Esophagus mucosa (tissue), 1 donor: ENCODE data around the gene TMEM132D. TPM values are rescaled to one million over a fixed set of nuclear protein-coding genes. Genes with fewer than 3 reads are reported as not detected.

ENCODE experiments used
- ATAC-seq: fragments of 200-7000 bp; cut with Tn5 transposase; one replicate; pipeline ENCODE4 v1.9.1; 2020
- total RNA-seq: library from RNA; stranded (reverse); gene quantifications from one replicate; pipeline ENCODE4 v1.2.4, GENCODE V29; 2023
- donor health status: DM: yes; HTN: yes; CAD: no.

TMEM132D gene
- total RNA-seq, 1 donor from 2014 or later = not detected

- ATAC-seq = no peak
Observed at GRCh38 chr12:129723260-129723659, 180.6 kb downstream of the TMEM132D start.

- no peak for ATAC-seq
Observed at GRCh38 chr12:129720618-129721017, 183.2 kb downstream of the TMEM132D start.

- no peak for ATAC-seq
Observed at GRCh38 chr12:129719416-129719815, 184.4 kb downstream of the TMEM132D start.

GRCh38 chr12:129717438-129717837, 186.4 kb downstream of the TMEM132D start:
- no peak for ATAC-seq

GRCh38 chr12:129716825-129717224, 187.0 kb downstream of the TMEM132D start:
- ATAC-seq = no peak

GRCh38 chr12:129706716-129707115, 197.1 kb downstream of the TMEM132D start:
- no peak for ATAC-seq

GRCh38 chr12:129704232-129704830, 199.5 kb downstream of the TMEM132D start:
- ATAC-seq = no peak

GRCh38 chr12:129701631-129702101, 202.2 kb downstream of the TMEM132D start:
- no peak for ATAC-seq

GRCh38 chr12:129700036-129700435, 203.8 kb downstream of the TMEM132D start:
- ATAC-seq = no peak

GRCh38 chr12:129696926-129697325, 206.9 kb downstream of the TMEM132D start:
- no peak for ATAC-seq

- no peak for ATAC-seq
Observed at GRCh38 chr12:129696405-129696804, 207.4 kb downstream of the TMEM132D start.

GRCh38 chr12:129693731-129694130, 210.1 kb downstream of the TMEM132D start:
- ATAC-seq = no peak

- ATAC-seq = no peak
Observed at GRCh38 chr12:129687731-129688130, 216.1 kb downstream of the TMEM132D start.

GRCh38 chr12:129681830-129682229, 222.0 kb downstream of the TMEM132D start:
- no peak for ATAC-seq

- ATAC-seq = no peak
Observed at GRCh38 chr12:129681151-129681550, 222.7 kb downstream of the TMEM132D start.

GRCh38 chr12:129676411-129676810, 227.4 kb downstream of the TMEM132D start:
- no peak for ATAC-seq

GRCh38 chr12:129675947-129676346, 227.9 kb downstream of the TMEM132D start:
- no peak for ATAC-seq

- no peak for ATAC-seq
Observed at GRCh38 chr12:129675496-129675895, 228.3 kb downstream of the TMEM132D start.

GRCh38 chr12:129673806-129674205, 230.0 kb downstream of the TMEM132D start:
- no peak for ATAC-seq

GRCh38 chr12:129672110-129672509, 231.7 kb downstream of the TMEM132D start:
- no peak for ATAC-seq

GRCh38 chr12:129670256-129670920, 233.4 kb downstream of the TMEM132D start:
- ATAC-seq = no peak

GRCh38 chr12:129665414-129665813, 238.4 kb downstream of the TMEM132D start:
- ATAC-seq = no peak

GRCh38 chr12:129662234-129662633, 241.6 kb downstream of the TMEM132D start:
- ATAC-seq = peak; percentile 82

GRCh38 chr12:129660946-129661345, 242.9 kb downstream of the TMEM132D start:
- ATAC-seq = no peak
